Common myeloid progenitor, CD34-positive (primary cell): Measurements from ENCODE around the gene GSTM2.

Experiments
- CTCF ChIA-PET: fragments of 350-600 bp; sonication (Branson Sonifier 250); formaldehyde crosslinking; loops from one replicate; lab custom pipeline; 2021; ENCODE audit warnings: antibody characterized with exemption; lab: Charles Lee
- POLR2A ChIA-PET: fragments of 350-600 bp; sonication (Branson Sonifier 250); formaldehyde crosslinking; loops from one replicate; lab custom pipeline; 2021; ENCODE audit warnings: antibody characterized with exemption; lab: Charles Lee
- DNase-seq, 3 donors: peaks; one replicate each; pipeline versions ENCODE4 v3.0.0 to v3.0.0-alpha.2; 2013
- H3K27ac ChIP-seq, 2 experiments: 1 replicate in 1 of 2; 2 replicates in 1 of 2; pipeline ENCODE4 v1.7.0; 2013; ENCODE audit warnings: inconsistent platforms in 2 of 2, low read length in 2 of 2, mild to moderate bottlenecking in 2 of 2, low read depth in 1 of 2, moderate library complexity in 1 of 2; ENCODE audit not compliant: severe bottlenecking in 2 of 2, insufficient read depth in 1 of 2, poor library complexity in 1 of 2
- H3K27me3 ChIP-seq, 5 experiments: replicated peaks in 2 of 5; 1 replicate in 3 of 5; 2 replicates in 2 of 5; pipeline versions ENCODE4 v1.6.1 to v1.7.0; 2013; ENCODE audit warnings: low read length in 4 of 5, mild to moderate bottlenecking in 2 of 5, moderate library complexity in 2 of 5, inconsistent platforms in 1 of 5; ENCODE audit not compliant: insufficient read depth in 5 of 5, control insufficient read depth in 4 of 5
- H3K36me3 ChIP-seq, 4 experiments: 1 replicate in 2 of 4; 2 replicates in 2 of 4; pipeline versions ENCODE4 v1.6.1 to v1.7.0; 2013; ENCODE audit warnings: low read length in 3 of 4, control low read depth in 1 of 4, mild to moderate bottlenecking in 1 of 4; ENCODE audit not compliant: control insufficient read depth in 4 of 4, insufficient read depth in 4 of 4
- H3K4me1 ChIP-seq, 4 experiments: 1 replicate in 3 of 4; 2 replicates in 1 of 4; pipeline versions ENCODE4 v1.6.1 to v1.7.1; 2013; ENCODE audit warnings: low read length in 3 of 4, mild to moderate bottlenecking in 3 of 4, control low read depth in 1 of 4, inconsistent platforms in 1 of 4, moderate library complexity in 1 of 4; ENCODE audit not compliant: control insufficient read depth in 4 of 4, insufficient read depth in 4 of 4; ENCODE audit errors: control extremely low read depth in 1 of 4
- H3K4me3 ChIP-seq, 7 experiments: 1 replicate in 4 of 7; 2 replicates in 3 of 7; pipeline versions ENCODE4 v1.5.1 to v1.7.0; 2013; ENCODE audit warnings: mild to moderate bottlenecking in 7 of 7, low read length in 6 of 7, moderate library complexity in 6 of 7, inconsistent platforms in 2 of 7, low read depth in 2 of 7, control low read depth in 1 of 7; ENCODE audit not compliant: insufficient read depth in 4 of 7, control insufficient read depth in 1 of 7; ENCODE audit errors: extremely low read depth in 1 of 7
- H3K9me3 ChIP-seq, 5 experiments: 1 replicate in 4 of 5; 2 replicates in 1 of 5; pipeline versions ENCODE4 v1.6.1 to v1.7.1; 2013; ENCODE audit warnings: low read length in 4 of 5, mild to moderate bottlenecking in 2 of 5, inconsistent platforms in 1 of 5, low read depth in 1 of 5, moderate library complexity in 1 of 5; ENCODE audit not compliant: control insufficient read depth in 4 of 5, insufficient read depth in 2 of 5; ENCODE audit errors: control extremely low read depth in 1 of 5
- WGBS: methylation state at CpG from one replicate; pipeline ENCODE4 v1.1.5; 2013; ENCODE audit not compliant: insufficient coverage; 5-methylcytosine and 5-hydroxymethylcytosine counted together

The GSTM2 gene

DNA sequence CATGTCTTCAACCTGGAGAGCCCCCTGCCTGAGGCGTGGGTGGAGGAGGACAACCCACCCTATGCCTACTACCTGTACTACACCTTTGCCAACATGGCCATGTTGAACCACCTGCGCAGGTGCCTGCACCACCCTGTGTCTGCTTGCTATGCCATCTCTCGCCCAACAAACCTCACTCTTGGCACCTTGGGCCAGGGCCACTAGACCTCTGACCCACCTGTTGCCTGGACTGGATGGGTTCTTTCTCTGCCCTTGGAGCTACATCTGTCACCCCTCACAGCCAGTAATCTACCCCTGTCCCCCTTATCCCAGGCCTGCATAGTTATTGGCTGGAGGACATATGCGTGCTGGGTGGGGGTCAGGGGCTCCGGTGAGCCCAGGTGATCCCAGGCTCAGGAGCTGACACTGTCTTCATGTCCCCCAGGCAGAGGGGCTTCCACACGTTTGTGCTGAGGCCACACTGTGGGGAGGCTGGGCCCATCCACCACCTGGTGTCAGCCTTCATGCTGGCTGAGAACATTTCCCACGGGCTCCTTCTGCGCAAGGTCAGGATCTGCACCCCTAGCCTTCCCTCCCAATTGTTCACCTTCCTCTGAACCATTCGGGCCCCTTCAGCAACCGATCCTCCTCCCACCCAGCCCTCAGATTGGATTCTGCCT is 38.4 kb upstream of the GSTM2 start:
- no peaks in the 10 kb centered on the region for H3K27me3 ChIP-seq
- H3K4me3 ChIP-seq, result no peak overlapping the region
- peaks cover 25 to 78% (median 63%) of the 10 kb centered on the region in 4 experiments for H3K36me3 ChIP-seq
- CTCF ChIA-PET, result interaction anchor here (0.7 to 25.8 kb wide), 15 partner anchors 9 to 145 kb away, joined by 4 to 430 read pairs (median 10); partner anchors contain the start of genes AMPD2, GNAI3, GNAT2 and GPR61
- POLR2A ChIA-PET, result interaction anchor here (1.3 to 2.0 kb wide), 2 partner anchors 10 to 81 kb away, joined by 3 to 5 read pairs; partner anchors contain the start of genes AMPD2, GNAI3 and GNAT2
- 88% methylated on average over 9 of the region's 10 CpGs for WGBS
- H3K27ac ChIP-seq, result no peak overlapping the region
- DNase-seq, result no peak
- peaks cover 0 to 12% (median 11%) of the 10 kb centered on the region in 4 experiments for H3K4me1 ChIP-seq
- H3K9me3 ChIP-seq, result no peaks in the 10 kb centered on the region

DNA sequence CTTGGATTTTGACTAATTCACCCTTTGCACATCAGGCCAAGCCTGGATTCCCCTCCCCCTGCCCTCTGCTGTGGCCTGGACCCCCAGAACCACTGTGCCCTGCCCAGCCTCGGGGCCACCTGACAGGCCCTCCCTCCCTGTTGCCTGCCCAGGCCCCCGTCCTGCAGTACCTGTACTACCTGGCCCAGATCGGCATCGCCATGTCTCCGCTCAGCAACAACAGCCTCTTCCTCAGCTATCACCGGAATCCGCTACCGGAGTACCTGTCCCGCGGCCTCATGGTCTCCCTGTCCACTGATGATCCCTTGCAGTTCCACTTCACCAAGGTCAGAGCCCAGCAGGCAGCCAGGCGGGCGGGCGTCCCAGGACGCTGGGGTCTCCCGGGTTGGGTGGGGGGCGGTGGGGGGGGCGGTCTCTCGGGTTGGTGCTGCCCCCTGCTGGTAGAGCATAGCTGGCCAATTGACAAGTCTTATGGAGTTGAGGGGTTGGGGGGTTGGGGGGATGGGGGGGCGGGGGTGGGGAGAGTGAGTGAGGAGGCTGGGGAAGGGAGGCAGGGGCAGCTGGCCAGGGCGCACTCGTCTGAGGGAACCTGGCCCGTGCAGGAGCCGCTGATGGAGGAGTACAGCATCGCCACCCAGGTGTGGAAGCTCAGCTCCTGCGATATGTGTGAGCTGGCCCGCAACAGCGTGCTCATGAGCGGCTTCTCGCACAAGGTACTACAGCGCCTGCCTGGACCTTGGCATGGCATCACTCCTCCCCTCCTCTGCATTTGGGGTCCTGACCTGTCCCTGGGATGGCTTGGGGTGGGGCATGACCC is 37.6 kb upstream of the GSTM2 start:
- 97% methylated on average over 12 of the region's 30 CpGs for WGBS
- Histone ChIP-seq H3K36me3 (peaks cover 21 to 74% (median 62%) of the 10 kb centered on the region in 4 experiments), H3K27ac (no peak overlapping the region), H3K27me3 (no peaks in the 10 kb centered on the region), H3K4me3 (no peak overlapping the region), H3K4me1 (peaks cover 0 to 9% (median 6%) of the 10 kb centered on the region in 4 experiments), H3K9me3 (no peaks in the 10 kb centered on the region)
- POLR2A ChIA-PET, result interaction anchor here (0.8 to 1.2 kb wide), 2 partner anchors 82 to 84 kb away, joined by 4 read pairs; partner anchors contain the start of gene GNAI3
- DNase-seq, result peak in 2 of 3 donors; percentile 51 to 53
- CTCF ChIA-PET, result interaction anchor here (1.0 to 25.8 kb wide), 13 partner anchors 8 to 144 kb away, joined by 3 to 430 read pairs (median 9); partner anchors contain the start of genes AMPD2, GNAI3, GNAT2 and GPR61

DNA sequence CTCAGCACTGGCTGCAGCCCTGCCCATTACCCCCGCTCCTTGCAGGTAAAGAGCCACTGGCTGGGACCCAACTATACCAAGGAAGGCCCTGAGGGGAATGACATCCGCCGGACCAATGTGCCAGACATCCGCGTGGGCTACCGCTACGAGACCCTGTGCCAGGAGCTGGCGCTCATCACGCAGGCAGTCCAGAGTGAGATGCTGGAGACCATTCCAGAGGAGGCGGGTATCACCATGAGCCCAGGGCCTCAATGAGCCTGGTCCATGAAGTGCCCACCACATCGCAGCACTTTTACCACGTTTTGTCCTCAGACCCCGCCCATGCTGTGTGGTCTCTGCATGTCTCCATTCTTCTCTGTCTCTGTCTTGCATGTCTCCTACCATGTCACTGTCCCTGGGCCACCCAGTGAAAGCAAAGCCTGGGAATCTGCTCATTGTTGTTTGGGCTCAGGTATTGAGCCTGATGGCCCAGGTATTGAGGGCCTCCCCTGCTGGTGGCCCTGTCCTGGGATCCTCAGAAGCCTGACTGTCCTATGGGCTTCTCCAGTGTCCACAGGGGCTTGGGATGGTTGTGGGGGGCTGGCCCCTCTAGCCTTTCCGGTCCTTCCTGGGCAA is 36.9 kb upstream of the GSTM2 start:
- no peaks in the 10 kb centered on the region for H3K9me3 ChIP-seq
- peaks cover 0 to 7% (median 4%) of the 10 kb centered on the region in 4 experiments for H3K4me1 ChIP-seq
- no peaks in the 10 kb centered on the region for H3K27me3 ChIP-seq
- ChIA-PET CTCF (interaction anchor here (0.7 to 25.8 kb wide), 16 partner anchors 9 to 143 kb away, joined by 3 to 430 read pairs (median 5); partner anchors contain the start of genes AMPD2, GNAI3, GNAT2 and GPR61), POLR2A (interaction anchor here (0.8 to 1.8 kb wide), 3 partner anchors 10 to 85 kb away, joined by 4 read pairs; partner anchors contain the start of gene GNAI3)
- DNase-seq, result no peak
- no peak overlapping the region for H3K27ac ChIP-seq
- WGBS, result over 99% methylated on average over 10 of the region's 14 CpGs
- H3K36me3 ChIP-seq, result peaks cover 19 to 67% (median 58%) of the 10 kb centered on the region in 4 experiments
- no peak overlapping the region for H3K4me3 ChIP-seq

DNA sequence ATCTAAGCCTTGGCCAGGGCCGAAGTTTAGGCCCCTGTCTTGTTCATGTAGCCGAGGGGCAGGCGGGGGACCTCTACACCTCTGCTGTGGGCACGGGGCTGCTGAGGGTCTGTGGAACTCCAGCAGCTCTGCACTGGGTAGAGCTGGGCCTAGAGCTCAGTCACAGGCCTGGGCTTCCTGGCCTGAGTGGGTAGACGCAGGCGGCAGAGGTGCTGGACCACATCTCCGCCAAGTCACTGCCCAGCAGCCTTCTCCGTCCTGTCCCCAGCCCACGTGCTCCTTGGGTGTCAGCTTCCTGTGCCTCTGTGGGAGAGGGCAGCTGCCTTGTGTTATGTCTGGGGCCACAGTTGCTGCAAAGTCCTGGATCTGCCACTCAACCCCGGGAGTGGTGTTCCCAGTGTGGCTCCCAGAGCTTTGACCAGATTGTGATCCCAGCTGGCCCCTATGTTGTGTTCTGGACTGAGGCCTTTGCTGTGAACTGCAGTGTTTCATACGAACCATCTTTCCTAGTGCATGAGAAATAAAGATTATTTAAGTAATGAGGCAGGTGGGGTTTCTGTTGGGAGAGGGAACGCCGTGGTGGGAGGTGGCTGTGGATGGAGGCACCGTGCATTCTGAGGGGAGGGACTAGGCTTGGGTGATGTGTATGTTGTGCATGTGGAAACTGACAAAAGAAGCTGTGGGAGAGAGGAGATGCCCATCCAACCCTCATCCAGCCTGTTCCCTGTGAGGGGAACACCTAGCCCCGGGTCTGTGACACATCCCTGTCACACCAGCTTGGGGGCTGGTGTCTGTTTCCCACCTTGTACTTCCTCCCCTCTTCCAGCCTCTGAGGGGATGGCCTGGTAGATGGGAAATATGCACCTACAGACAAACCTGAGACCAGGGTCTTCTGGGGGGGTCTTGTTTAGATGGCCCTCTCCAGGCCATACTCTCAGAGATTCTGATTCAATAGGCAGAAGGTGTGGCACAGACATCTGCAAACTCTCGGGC is 36.0 kb upstream of the GSTM2 start:
- Histone ChIP-seq H3K9me3 (no peaks in the 10 kb centered on the region), H3K4me3 (no peak overlapping the region), H3K27me3 (no peaks in the 10 kb centered on the region), H3K27ac (no peak overlapping the region), H3K4me1 (peaks cover 0 to 7% (median 4%) of the 10 kb centered on the region in 4 experiments), H3K36me3 (peaks cover 18 to 59% (median 50%) of the 10 kb centered on the region in 4 experiments)
- CTCF ChIA-PET, result interaction anchor here (0.7 to 25.8 kb wide), 12 partner anchors 8 to 93 kb away, joined by 3 to 430 read pairs (median 4); partner anchors contain the start of genes GNAI3, GPR61 and GSTM4
- 98% methylated on average over 11 of the region's 16 CpGs for WGBS
- POLR2A ChIA-PET, result interaction anchor here (0.5 to 1.8 kb wide), 2 partner anchors 9 to 76 kb away, joined by 3 to 4 read pairs; no protein-coding TSS in a partner anchor
- no peak for DNase-seq

DNA sequence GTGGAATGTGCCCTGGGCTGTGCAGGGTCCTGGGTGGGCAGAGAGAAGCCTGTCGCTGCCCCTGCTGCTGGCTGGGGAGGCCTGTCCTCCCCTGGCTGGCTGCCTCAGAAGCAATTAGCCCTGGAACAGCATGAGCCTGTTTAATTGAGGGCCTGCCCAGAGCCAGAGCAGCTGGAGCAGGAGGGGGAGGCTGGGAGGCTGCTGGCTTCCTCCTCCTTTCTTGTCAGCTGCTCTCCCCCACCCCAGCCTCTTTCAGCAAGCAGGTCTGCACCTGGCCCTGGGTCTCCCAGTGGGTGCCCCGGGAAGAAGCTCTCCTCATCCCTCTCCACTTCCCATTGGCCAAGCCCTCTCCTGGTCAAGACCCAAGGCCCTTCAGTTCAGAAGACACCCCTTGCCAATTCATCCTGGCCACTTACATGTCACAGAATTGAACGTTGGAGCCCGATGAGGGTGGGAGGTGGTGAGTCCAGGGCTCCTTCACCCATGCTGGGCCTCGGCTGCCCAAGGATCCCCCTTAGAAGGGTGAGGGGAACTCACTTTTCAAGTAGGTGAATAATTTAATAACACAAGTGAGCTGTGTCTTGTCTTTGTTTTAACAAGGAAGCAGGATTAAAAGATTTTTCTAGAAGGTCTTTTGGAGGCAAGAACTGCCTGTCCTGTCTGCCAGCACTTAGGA is 35.0 kb upstream of the GSTM2 start:
- no peak overlapping the region for H3K4me3 ChIP-seq
- no peaks in the 10 kb centered on the region for H3K27me3 ChIP-seq
- 100% methylated on average over 2 of the region's 5 CpGs for WGBS
- no peak for DNase-seq
- H3K4me1 ChIP-seq, result peaks cover 0 to 7% (median 4%) of the 10 kb centered on the region in 4 experiments
- peaks cover 17 to 49% (median 41%) of the 10 kb centered on the region in 4 experiments for H3K36me3 ChIP-seq
- H3K27ac ChIP-seq, result peak overlapping the region in 1 of 2 experiments; percentile 14
- ChIA-PET CTCF (interaction anchor here (0.8 to 25.8 kb wide), 11 partner anchors 9 to 145 kb away, joined by 3 to 430 read pairs (median 3); partner anchors contain the start of genes GNAI3, GPR61 and GSTM4), POLR2A (interaction anchor here (1.8 kb wide), 1 partner anchor 8 kb away, joined by 4 read pairs; no protein-coding TSS in a partner anchor)
- H3K9me3 ChIP-seq, result no peaks in the 10 kb centered on the region
